Mammary epithelial cell (primary cell): ENCODE data around the gene SRGAP3.

Experiments
- CTCF ChIP-seq, 2 donors: IDR thresholded peaks in 1 of 2; conservative IDR thresholded peaks in 1 of 2; 2 replicates each; pipeline ENCODE4 v1.5.1; 2011 to 2012; ENCODE audit warnings: inconsistent platforms in 2 of 2, low read length in 2 of 2, mild to moderate bottlenecking in 2 of 2, control low read depth in 1 of 2, low read depth in 1 of 2; ENCODE audit not compliant: insufficient read depth in 1 of 2; ENCODE audit errors: extremely low read depth in 1 of 2
- EZH2 ChIP-seq: IDR thresholded peaks from 2 replicates; pipeline ENCODE4 v1.6.1; 2012; ENCODE audit warnings: low read length, inconsistent platforms, borderline replicate concordance

DNA sequence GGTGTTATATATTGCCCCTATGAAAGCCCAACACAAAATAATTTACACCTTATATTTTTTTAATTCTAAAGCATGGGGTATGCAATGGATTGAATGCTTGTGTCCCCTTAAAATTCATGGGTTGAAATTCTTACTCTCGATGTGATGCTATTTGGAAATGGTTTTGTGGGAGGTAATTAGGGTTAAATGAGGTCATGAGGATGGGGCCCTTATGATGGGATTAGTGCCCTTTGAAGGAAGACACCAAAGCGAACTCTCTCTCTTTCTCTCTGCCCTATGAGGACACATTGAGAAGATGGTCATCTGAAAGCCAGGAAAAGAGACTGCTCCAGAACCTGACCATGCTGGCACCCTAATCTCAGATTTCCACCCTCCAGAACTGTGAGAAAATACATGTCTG, 7.6 kb upstream of the SRGAP3 start:
- TF ChIP-seq EZH2 (no peak), CTCF (conservative IDR thresholded peaks at IDR 0.05 in 1 of 2, IDR thresholded peaks at IDR 0.05 in 1 of 2; ENCODE audit: extremely low read depth in 1 of 2, insufficient read depth in 1 of 2, low read depth in 1 of 2, low read length in 2 of 2) (no peak)
